Erythroblast (primary cell): ENCODE data around the gene CEP41.

ENCODE experiments used
- GATA1 ChIP-seq: IDR thresholded peaks from 2 replicates; pipeline ENCODE4 v1.6.1; 2011; ENCODE audit warnings: low read depth, mild to moderate bottlenecking, control low read depth, low read length, moderate library complexity
- POLR2A ChIP-seq: IDR thresholded peaks from 2 replicates; pipeline ENCODE4 v1.6.1; 2011; ENCODE audit warnings: mild to moderate bottlenecking, low read length

- TF ChIP-seq POLR2A (no peak), GATA1 (no peak)
Measured at GRCh38 chr7:130398526-130399090, 42.2 kb downstream of the CEP41 start.
